HS-27A (cell line): ENCODE data around the gene DYSF.

Source experiments
- DNase-seq: peaks from one replicate; pipeline ENCODE4 v3.0.0-alpha.2; 2012; ENCODE audit warnings: low read depth, missing footprints

DYSF gene

DNA sequence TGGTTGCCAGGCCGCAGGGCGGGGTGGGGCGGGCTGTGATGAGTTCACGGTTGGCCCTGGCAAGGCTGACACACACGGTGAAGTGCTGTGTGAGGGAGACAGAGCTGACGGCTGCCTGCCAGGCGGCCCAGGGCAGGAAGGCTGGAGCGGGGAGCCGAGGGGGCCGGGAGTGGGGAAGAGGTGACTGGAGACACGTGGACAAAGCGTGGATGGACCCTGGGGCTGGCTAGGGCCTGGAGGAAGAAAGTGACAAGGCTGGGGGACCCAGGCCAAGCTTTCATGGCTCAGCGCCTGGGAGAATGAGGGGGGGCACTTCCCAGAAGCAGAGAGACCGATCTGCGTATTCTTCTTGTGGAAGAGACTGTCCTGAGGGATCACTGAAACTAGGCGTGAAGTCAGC lies 123.2 kb downstream of the DYSF start:
- no peak for DNase-seq

DNA sequence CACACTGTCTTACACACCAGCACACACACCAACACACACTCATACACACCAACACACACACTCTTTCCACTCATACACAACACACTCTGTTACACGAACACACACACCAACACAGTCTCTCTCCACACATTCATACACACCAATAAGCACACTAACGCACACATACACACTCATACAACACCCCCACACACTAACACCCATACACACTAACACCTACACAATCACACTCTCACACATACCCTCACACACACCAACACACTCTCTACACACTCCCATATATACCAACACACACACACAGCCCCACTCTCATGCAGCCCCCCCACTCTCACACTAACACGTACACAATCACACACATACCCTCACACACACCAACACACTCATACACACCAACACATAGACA lies 123.8 kb downstream of the DYSF start:
- DNase-seq, result no peak

DNA sequence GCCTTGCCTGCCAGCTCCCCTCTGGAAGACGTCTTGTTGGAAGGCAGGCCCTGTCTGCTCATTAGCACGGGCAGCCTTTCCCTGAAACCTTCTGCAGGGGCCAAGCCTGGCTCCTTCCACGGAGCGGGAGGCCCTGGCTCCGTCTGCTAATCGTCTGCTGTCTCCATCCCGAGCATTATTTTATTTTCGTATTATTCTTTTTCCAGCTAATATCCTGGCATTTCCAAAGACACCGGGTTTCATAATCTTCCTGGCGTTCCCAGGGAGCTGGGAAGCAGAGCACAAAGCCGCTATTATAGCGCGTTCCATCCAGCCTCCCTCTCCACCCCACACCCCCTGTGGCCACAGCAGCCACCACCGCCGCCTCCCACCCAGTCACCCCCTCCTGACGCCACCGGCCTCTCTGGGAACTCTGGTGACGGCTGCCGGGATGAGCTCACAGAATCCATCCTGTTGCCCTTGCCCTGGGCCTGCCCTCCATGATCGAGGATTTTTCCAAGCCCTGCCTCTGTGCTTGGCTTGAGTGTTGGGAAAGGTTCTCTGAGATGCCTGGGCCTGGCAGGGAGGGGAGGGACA lies 125.5 kb downstream of the DYSF start:
- no peak for DNase-seq

DNA sequence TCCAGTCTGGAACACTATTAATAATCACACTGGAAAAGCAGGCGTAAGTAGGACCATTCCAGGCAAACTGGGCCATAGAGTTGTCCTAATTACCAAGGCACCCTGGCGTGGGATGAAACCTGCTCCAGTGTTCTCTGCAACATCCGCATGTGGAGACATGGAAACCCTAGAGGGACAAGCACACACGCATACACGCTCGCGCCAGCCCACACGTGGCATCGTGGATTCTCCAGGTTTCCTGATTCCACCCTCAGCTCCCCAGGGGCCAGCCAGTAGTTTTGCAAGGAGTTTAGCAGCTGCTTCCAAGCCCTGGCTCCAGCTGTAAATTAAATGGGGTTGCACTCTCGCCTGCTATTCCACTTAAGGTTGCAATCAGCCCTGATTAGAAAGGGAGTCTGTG lies 127.7 kb downstream of the DYSF start:
- no peak for DNase-seq

DNA sequence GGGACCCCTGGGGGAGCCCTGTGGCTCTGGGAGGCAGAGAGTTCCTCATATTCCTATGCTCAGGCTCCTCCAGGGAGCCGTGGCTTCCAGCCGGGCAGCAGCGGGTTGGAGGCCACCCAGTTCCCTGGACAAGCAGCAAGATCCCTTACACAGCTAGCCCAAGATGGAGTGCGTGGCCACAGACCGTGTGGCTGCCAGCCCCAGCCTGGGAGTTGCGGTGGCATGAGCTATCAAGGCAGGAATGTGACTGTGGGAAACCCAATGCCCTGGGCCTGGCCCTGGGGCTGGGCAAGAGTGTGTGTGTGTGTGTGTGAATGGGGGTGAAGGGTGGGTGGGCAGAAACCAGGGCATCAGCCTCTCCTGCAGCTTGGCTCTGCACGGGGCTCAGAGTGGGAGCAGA lies 130.5 kb downstream of the DYSF start:
- DNase-seq, result peak; percentile 9

DNA sequence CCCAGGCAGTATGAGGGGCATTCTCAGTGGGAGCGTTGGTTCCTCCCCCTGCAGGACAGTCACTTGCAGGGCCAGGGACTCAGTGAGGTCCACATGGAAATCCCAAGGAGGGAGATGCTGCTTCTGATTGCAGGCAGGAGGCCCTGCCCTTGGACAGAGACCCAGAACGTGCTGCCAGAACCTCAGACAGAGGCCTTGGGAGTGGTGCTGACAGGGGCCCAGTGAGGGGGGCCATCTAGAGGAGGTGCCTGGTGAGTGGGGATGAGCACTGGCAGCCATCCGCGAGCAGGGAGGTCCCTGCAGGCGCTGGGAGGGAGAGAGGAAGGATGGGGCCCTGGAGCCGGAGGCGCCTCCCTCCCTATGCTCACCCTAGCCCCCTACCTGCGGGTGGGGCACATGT lies 133.1 kb downstream of the DYSF start:
- DNase-seq, result no peak

DNA sequence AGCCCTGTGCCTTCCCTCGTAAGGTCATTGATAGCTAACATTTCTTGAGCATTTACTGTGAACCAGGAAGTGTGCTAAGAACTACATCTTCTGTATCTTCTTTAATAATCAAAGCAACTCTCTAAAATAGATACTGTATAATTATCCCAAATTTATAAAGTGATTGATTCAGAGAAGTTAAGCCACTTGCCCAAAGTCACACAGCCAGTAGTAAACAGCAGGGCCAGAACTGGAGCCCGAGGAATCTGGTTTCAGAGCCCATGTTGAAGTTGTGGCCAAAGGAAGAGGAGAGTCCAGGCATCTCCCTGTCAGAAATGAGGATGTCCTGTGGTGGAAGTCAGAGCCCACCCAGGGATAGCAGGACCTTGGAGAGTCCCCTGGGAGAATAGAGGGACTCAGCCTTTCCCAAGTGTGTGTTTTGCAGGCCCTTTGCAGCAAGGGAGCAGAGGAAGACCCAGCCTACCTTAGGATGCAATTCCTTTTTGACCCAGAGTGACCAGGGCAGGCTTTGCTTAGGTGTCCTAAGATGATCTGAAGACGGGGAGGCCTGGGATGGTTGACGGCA lies 134.2 kb downstream of the DYSF start:
- DNase-seq, result no peak

DNA sequence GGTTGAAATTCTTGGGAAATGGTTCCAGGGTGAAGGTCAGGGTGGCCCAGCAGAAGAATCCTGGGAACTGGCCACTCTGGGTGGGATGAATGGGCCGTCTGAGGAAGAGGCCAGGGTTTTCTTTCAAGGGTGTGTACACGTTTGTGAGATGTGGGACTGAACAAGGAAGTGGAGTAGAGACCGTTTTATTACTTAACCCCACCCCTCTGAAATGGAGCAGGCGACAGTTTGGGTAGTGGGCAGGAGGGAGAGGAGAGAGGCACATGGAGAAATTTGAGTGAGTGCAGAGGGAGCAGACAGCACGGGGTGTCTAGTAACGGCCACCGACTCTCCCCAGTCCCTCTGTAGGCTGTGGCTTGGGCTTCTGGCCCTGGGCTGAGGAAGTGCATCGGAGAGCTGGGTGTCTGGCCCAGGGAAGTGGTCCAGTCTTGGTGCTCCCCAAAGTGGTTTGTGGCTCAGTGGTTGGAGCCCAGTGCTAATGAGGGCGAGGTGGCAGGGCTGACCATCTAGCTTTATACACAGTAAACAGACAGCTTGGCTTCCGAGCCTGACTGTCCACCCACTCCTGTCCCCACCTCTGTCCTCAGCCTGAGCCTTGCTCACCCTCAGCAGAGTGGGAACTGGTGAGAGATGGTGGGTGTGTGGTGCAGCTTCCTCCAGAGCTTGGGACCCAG lies 135.3 kb downstream of the DYSF start:
- DNase-seq, result no peak

DNA sequence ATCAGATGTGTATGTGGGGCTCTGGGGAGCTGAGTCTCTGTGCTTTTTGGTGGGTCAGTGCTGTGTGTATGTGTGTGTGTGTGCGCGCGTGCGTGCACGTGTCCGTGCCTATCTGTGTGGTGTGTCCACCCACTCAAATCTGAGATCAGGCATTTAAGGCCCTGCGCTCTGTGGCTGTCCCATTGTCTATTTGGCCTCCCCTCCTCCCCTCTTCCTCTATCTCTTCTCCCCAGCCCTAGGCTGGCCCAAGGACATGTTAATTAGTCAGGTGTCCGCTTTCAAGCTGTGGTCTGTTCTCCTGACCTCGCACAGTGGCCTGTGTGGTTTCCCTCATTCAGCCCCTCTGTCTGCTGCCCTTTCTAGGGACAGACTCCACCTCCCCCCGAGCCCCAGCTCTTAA lies 136.4 kb downstream of the DYSF start:
- DNase-seq, result no peak

DNA sequence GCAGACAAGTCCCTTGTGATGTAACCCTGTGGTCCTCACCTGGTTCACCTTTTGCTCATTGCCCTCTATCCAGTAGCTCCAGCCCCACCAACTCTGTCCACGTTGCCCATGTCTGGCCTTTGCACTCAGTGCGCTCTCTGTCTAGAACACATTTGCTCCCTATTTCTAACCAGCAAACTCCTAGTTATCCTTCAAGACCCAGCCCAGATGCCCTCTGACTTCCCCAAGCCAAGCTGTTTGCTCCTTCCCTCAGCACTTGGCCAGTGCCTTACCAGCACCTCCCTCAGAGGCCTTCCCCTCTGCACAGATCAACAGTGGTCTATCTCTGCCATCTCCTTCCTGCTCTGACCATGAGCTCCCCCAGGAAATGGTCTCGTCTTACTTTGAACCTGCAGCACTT lies 137.7 kb downstream of the DYSF start:
- no peak for DNase-seq

DNA sequence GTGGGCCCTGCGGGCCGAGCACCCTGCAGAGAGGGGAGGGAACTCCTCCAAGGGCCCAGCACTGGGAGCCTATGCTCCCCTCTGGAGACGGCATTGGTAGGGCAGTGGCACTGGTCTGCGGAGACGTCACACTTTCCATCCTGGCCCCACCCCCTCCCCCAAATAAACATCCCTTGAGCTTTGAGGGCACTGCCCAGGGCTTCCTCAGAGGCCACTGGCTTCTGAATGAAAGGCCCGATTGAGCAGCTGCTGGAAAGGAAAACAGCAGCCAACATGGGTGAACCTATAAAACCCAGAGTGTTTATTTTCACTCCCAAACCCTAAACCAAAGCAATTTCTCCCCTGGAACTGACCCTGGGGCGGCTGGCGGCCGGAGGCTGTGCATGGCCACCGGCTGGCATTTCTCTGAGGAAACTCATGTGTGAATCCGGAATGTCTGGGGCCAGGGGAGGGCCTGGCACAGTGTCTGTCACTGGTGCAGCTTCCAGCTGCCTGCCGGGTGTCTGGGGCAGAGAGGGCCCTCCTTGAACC lies 138.9 kb downstream of the DYSF start:
- no peak for DNase-seq

DNA sequence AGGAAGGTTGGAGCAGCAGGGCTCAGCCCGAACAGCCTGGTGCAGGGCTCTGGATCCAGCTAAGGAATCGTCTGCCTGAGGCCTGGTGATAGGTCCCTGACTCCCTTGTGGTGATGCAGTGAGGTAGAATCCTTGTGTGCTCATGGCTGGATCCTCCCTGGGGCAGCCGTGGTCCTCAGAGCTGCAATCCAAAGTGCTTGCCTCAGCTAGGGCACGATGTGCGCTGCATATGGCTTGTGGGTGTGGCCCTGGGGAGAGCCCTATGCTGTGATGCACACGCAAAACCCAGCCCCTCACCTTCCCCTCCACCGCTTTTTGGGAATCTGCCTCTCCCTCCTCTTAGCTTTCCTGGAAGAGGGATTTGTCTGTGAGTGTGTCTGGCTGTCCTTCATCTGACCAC lies 142.2 kb downstream of the DYSF start:
- DNase-seq, result no peak

DNA sequence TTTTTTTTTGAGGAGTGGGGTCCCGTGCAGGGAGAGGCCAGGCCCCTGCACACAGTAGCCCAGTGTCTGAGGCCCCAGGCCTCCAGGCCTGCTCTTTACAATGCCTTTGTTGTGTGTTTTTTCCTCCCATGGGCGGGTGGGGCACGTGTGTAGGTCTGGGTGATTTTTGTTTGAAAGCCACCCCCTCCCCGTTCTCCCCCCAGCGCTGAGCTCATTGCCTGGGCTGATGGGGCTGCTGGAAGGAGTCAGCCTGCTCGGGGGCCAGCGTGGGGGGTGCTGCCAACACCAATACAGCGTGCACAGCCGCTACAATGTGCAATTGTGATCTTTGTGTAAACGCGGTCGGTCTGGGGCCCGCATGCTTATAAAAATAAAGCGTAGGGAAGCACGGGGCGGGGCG lies 142.7 kb downstream of the DYSF start:
- DNase-seq, result no peak

DNA sequence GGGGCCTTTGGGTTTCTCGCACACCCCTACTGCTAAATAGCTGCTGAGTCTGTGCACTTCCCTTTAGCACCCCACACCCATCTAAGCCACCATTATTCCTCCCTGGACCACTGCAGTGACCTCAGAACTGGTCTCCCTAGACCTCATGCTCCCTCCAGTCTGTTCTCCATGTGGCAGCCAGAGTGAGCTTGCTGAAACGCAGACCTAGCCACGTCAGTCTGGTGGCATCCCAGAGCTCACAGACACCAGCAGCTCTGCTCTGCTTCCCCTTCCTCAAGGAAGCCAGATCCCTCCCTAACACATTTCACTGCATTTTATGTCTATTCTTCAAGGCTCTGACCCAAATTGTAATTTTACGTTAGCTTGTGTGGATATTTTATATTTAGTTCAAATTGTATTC lies 144.4 kb downstream of the DYSF start:
- no peak for DNase-seq

DNA sequence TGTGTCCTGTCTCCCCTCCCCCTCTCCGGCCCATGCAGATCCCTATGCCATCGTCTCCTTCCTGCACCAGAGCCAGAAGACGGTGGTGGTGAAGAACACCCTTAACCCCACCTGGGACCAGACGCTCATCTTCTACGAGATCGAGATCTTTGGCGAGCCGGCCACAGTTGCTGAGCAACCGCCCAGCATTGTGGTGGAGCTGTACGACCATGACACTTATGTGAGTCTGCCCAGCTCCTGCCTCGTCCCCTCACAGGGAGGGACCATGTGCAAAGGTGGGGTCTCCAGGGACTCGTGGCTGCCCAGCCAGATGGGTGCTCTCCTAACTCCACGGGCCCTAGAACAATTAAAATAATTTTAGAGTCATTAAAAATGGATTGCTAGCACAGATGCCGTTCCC lies 145.2 kb downstream of the DYSF start:
- no peak for DNase-seq

DNA sequence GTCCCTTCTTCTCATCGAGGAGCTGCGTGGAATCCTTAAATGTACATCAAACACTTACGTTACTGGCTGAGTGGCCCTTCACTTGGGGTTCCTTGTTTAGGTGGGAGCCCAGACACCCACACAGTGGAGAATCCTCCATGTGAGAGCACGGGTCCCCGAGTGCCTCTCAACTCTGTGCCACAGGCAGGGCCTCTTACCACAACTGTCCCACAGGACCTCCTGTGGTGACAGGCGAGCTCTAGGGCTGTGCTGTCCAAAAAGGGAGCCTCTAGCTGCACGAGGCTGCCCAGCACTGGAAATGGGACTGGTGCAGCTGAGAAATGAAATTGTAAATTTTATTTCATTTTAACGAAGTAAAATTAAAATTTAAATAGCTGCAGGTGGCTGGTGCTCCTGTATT lies 145.7 kb downstream of the DYSF start:
- no peak for DNase-seq

DNA sequence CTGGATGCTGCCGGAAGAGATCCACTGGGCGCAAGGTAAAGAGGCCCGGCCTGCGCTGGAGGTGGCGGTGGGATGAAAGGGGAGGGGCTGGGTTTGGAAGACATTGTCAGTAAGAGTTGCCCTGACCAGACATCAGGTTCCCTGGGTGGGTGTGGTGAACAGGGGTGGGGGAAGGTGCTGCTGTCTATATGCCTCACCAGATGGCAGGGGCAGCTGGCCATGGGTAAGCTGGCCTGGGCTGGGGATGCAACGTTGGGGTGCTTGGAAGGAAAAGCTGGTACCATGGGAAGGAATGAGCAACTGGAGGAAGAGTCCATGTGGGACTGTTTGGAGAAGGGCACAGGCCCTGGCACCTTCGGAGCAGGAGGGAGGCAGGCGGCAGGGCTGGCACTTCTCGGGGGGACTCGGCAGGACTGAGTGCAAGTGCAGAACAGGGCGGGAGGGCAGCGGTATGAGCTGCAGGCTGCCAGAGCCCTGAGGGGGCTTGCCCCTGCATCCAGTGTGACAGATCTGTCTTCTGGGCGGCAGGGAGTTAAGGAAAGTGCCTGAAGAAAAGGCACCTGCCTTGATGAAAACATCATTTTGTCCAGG lies 146.4 kb downstream of the DYSF start:
- DNase-seq, result no peak

DNA sequence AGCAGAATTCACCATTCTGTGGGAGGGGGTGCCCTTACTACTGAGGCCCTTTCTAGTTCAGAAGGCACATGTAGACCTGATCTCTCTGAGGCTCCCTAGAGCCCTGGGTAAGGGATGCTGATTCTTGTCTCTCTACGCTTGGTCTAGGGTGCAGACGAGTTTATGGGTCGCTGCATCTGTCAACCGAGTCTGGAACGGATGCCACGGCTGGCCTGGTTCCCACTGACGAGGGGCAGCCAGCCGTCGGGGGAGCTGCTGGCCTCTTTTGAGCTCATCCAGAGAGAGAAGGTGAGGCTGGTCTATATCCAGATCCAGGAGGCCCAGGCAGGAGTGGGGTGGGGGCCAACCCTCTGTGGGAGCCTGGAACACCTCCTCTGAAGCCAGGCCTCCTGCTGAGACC lies 147.2 kb downstream of the DYSF start:
- no peak for DNase-seq

DNA sequence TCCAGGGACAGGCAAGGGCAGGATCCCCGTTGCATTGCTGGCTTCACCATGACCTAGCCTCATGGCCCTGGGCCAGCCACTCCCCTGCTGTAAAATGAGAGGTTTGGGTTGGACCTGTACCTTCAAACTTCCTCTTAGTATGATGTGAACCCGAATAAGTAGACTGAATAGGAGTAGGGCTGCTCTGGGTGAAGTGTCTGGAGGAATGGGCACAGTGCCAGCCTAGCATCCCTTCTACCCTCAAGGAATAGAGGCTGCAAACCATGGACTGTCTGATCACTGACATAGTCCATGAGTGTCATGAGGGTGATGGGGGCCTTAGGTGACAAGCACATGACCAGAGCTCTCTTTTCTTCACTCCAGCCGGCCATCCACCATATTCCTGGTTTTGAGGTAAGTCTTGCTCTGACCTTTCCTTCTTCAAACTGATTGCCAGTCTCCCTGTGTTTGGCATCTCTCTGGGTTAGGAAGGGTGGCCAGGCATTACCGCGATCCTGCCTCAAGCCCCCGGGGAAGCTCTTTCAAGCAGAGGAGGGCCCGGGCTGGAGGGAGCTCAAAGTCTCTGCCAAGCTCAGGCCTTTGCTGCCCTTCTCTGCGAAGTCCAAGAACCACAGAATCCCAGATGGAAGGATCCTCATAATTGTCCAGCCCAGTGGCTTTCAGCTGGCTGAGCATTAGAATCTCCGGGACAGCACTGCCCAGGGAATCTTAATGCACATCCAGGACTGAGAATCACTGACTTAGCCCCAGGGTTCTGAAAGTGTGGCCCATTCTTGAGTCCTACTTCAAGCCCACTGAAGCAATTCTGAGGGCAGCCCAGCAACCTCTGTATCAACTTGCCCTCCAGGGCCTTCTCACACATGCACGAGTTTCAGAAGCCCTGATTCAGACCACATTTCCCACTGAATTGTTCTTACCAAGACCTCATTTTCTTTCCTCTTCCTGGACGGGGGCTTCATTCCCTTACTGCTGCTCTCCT lies 148.1 kb downstream of the DYSF start:
- no peak for DNase-seq

DNA sequence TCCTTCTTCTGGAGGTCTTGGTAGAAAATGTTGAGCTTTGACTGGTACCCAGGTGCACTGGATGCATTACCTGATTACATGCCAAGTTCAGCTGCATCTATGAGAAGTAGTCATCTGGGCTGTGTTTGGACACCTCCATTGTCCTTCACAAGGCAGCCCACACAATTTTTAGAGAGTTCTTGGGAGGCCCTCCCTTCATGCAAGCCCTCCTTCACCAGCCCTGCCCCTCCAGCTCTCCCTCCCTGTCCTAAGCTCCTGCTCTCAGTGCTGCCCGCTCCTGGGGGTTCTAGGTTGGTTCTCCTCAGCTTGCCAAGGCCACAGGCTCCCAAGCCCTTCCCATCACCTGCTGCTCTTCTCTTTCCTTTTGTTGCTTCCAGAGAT lies 148.7 kb downstream of the DYSF start:
- DNase-seq, result no peak

DNA sequence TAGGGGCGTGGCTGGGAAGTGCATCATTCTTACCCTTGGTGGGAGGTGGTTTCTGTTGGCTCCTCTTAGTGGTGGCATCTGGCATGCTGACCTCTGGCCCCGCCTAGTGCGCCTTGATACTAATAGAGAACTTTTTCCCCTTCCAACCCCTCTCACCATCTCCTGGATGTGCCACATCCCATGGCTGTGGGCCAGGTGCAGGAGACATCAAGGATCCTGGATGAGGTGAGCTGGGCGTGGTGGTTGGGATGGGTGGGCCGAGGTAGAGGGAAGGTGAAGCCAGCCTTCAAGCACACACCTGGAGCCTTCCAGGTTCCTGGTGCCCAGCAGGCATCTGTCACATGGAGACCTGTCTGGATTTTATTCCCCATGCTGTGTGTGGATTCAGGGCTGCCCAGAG lies 149.2 kb downstream of the DYSF start:
- DNase-seq, result no peak

DNA sequence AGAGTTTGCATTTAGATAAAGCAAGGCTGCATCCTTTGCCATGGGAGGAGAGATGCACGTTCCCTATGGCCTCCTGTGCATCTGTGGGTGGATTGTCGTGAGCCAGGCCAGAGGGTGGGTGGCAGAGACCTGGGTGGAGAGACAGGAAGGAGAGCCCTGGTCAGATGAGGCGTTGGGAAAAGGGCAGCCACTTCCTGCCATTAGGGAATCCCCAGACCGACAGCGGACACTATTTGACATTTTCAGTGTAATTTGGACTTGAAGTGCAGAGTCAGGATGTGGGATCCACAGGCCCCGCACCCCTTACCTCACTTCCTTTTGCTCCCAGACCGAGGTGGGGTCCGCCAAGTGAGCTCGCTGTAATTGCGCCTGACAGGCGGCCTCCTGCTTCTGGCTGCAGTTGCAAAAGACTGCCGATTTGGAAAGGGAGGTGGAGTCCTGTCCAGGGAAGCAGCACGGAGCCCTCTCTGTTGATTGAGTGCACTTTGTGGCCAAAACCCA lies 150.0 kb downstream of the DYSF start:
- DNase-seq, result no peak
